SU-DHL-6 (cell line): ENCODE results near the gene PIAS3.
A peak's percentile ranks its signal among the peaks of the same experiment; 100 is the strongest.

Source experiments
- H2AFZ ChIP-seq: fragments of 200-600 bp; sonication (generic); 2 replicates; pipeline ENCODE4 v1.6.1; 2014; ENCODE audit warnings: low read depth, mild to moderate bottlenecking, moderate library complexity, mixed read lengths, antibody characterized with exemption, low read length; ENCODE audit not compliant: severe bottlenecking
- H3F3A ChIP-seq: fragments of 200-600 bp; shearing (Covaris generic); 2 replicates; pipeline ENCODE4 v1.6.0; 2016; ENCODE audit warnings: antibody characterized with exemption, mild to moderate bottlenecking; ENCODE audit not compliant: insufficient read depth
- H3K27ac ChIP-seq: fragments of 200-600 bp; sonication (generic); 2 replicates; pipeline ENCODE4 v1.5.1; 2016; ENCODE audit warnings: low read depth, mild to moderate bottlenecking, low read length, moderate library complexity, mixed read lengths
- H3K27me3 ChIP-seq: fragments of 200-600 bp; sonication (generic), shearing (Covaris generic); 2 replicates; pipeline ENCODE4 v1.6.0; 2014; ENCODE audit warnings: mild to moderate bottlenecking, low read length
- H3K36me3 ChIP-seq: fragments of 200-600 bp; sonication (generic); 2 replicates; pipeline ENCODE4 v1.6.1; 2014; ENCODE audit warnings: mild to moderate bottlenecking, low read length, mixed read lengths
- H3K4me2 ChIP-seq: fragments of 300-600, 200-600 bp; shearing (Covaris generic), sonication (generic); 2 replicates; pipeline ENCODE4 v1.6.0; 2014; ENCODE audit warnings: low read length, low read depth, mild to moderate bottlenecking; ENCODE audit not compliant: poor library complexity, severe bottlenecking
- H3K4me3 ChIP-seq: fragments of 200-600 bp; sonication (generic); 2 replicates; pipeline ENCODE4 v1.5.1; 2014; ENCODE audit warnings: antibody characterized with exemption, low read length, mild to moderate bottlenecking, mixed read lengths; ENCODE audit not compliant: insufficient read depth, poor library complexity, severe bottlenecking
- H3K79me2 ChIP-seq: fragments of 200-600 bp; sonication (generic); 2 replicates; pipeline ENCODE4 v1.6.1; 2014; ENCODE audit warnings: mild to moderate bottlenecking, low read length, moderate library complexity; ENCODE audit not compliant: insufficient read depth
- H3K9ac ChIP-seq: fragments of 200-600 bp; sonication (generic); 2 replicates; pipeline ENCODE4 v1.7.0; 2014; ENCODE audit warnings: mild to moderate bottlenecking, low read length
- H3K9me2 ChIP-seq: fragments of 200-600 bp; sonication (generic); replicated peaks from 2 replicates; pipeline ENCODE4 v1.6.1; 2014; ENCODE audit warnings: low read length; ENCODE audit not compliant: insufficient read depth
- H3K9me3 ChIP-seq: fragments of 200-600 bp; sonication (generic); 2 replicates; pipeline ENCODE4 v1.6.1; 2014; ENCODE audit warnings: low read length, mixed read lengths; ENCODE audit not compliant: insufficient read depth
- H4K20me1 ChIP-seq: fragments of 200-600 bp; sonication (generic); 2 replicates; pipeline ENCODE4 v1.6.1; 2014; ENCODE audit warnings: low read depth, mild to moderate bottlenecking, antibody characterized with exemption, low read length, moderate library complexity, mixed read lengths
- EZH2phosphoT487 ChIP-seq: fragments of 200-600 bp; sonication (generic), shearing (Covaris generic); conservative IDR thresholded peaks from 2 replicates; pipeline ENCODE4 v1.6.1; 2018; ENCODE audit warnings: mild to moderate bottlenecking, antibody characterized with exemption, low read length, moderate library complexity, mixed read lengths
- TF ChIP-seq, protein P1 (sequence below): fragments of 200-600 bp; sonication (generic); IDR thresholded peaks from one replicate; pipeline ENCODE4 v1.5.1; 2017; ENCODE audit warnings: antibody characterized with exemption, mild to moderate bottlenecking, low read length, moderate library complexity; ENCODE audit not compliant: insufficient read depth, poor library complexity, severe bottlenecking

PIAS3 gene

GRCh38 chr1:145871994-145872924, 13.4 kb upstream of the PIAS3 start:
- Histone ChIP-seq H3K4me2 (no peak overlapping the region), H3K79me2 (no peaks in the 10 kb centered on the region), H3K4me3 (no peak overlapping the region), H3K9me3 (no peaks in the 10 kb centered on the region), H3K9me2 (no peaks in the 10 kb centered on the region), H4K20me1 (no peaks in the 10 kb centered on the region), H3K9ac (no peak overlapping the region), H3K27ac (no peak overlapping the region), H3K27me3 (no peaks in the 10 kb centered on the region), H3F3A (no peaks in the 10 kb centered on the region), H3K36me3 (no peaks in the 10 kb centered on the region), H2AFZ (peak overlapping the region; percentile 45)
- TF ChIP-seq, protein P1, sequence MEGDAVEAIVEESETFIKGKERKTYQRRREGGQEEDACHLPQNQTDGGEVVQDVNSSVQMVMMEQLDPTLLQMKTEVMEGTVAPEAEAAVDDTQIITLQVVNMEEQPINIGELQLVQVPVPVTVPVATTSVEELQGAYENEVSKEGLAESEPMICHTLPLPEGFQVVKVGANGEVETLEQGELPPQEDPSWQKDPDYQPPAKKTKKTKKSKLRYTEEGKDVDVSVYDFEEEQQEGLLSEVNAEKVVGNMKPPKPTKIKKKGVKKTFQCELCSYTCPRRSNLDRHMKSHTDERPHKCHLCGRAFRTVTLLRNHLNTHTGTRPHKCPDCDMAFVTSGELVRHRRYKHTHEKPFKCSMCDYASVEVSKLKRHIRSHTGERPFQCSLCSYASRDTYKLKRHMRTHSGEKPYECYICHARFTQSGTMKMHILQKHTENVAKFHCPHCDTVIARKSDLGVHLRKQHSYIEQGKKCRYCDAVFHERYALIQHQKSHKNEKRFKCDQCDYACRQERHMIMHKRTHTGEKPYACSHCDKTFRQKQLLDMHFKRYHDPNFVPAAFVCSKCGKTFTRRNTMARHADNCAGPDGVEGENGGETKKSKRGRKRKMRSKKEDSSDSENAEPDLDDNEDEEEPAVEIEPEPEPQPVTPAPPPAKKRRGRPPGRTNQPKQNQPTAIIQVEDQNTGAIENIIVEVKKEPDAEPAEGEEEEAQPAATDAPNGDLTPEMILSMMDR: no peak
- no peak for TF ChIP-seq EZH2phosphoT487

GRCh38 chr1:145868232-145868631, 9.4 kb upstream of the PIAS3 start:
- Histone ChIP-seq H3K9me3 (no peaks in the 10 kb centered on the region), H2AFZ (no peak overlapping the region), H3K9me2 (no peaks in the 10 kb centered on the region), H3K27me3 (no peaks in the 10 kb centered on the region), H3K36me3 (no peaks in the 10 kb centered on the region), H3K9ac (no peak overlapping the region), H4K20me1 (no peaks in the 10 kb centered on the region), H3K79me2 (no peaks in the 10 kb centered on the region), H3K4me2 (no peak overlapping the region), H3F3A (no peaks in the 10 kb centered on the region), H3K4me3 (no peak overlapping the region), H3K27ac (no peak overlapping the region)
- TF ChIP-seq, protein P1: no peak
- TF ChIP-seq EZH2phosphoT487: no peak

GRCh38 chr1:145863282-145864018, 4.6 kb upstream of the PIAS3 start:
- H3K4me2 ChIP-seq: no peak overlapping the region
- no peak overlapping the region for H3K27ac ChIP-seq
- H3F3A ChIP-seq: 0 out of 2 replicates have a peak, but pooled peaks cover 5% of the 10 kb centered on the region
- H4K20me1 ChIP-seq: no peaks in the 10 kb centered on the region
- no peaks in the 10 kb centered on the region for H3K36me3 ChIP-seq
- no peak overlapping the region for H2AFZ ChIP-seq
- no peaks in the 10 kb centered on the region for H3K27me3 ChIP-seq
- H3K79me2 ChIP-seq: no peaks in the 10 kb centered on the region
- TF ChIP-seq, protein P1: no peak
- TF ChIP-seq EZH2phosphoT487: no peak
- no peaks in the 10 kb centered on the region for H3K9me3 ChIP-seq
- H3K4me3 ChIP-seq: no peak overlapping the region
- H3K9me2 ChIP-seq: no peaks in the 10 kb centered on the region
- no peak overlapping the region for H3K9ac ChIP-seq
